ENCODE measurements around the gene EPHB1. TPM values are rescaled to one million over a fixed set of nuclear protein-coding genes. Genes with fewer than 3 reads are reported as not detected.

Gene EPHB1
- total RNA-seq, 1 experiment from 2014 or later, result 7.0 TPM

DNA sequence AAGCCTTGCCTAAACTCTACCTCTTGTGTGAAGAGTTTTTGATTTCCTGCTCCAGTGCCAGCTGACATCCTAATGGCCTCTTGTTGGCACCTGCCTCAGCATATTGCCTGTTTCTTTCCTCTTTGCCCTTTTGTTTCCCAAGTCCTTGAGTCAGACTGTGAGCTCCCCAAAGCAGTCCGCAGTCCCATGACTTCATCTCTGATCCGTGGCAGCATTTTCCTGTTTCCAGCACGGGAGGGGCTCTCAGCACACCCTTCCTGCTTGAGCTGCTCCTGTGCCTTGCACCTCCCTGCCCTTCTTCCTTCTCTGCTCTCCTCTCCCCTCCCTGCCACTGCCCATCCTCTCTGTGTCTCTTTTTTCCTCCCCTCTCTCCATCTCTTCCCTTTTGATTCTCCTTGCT is 179.6 kb downstream of the EPHB1 start:
- DNase-seq (ENCODE audit: low spot score), result no peak
- CTCF ChIA-PET, result no interaction called here
- POLR2A ChIA-PET, result no interaction called here
- Mint-ChIP-seq H3K4me1 (no peaks in the 10 kb centered on the region), H3K4me3 (no peak overlapping the region), H3K27ac (no peak overlapping the region), H3K27me3 (ENCODE audit: low read depth) (peaks cover 3% of the 10 kb centered on the region), H3K9me3 (no peaks in the 10 kb centered on the region), H3K36me3 (no peaks in the 10 kb centered on the region)
- TF ChIP-seq FOXP1 (CRISPR knock-in tag; IDR thresholded peaks at IDR 0.05; ENCODE audit: borderline replicate concordance) (no peak), TEAD1 (CRISPR knock-in tag; IDR thresholded peaks at IDR 0.05) (no peak), IRF2 (CRISPR knock-in tag; IDR thresholded peaks at IDR 0.05; ENCODE audit: borderline replicate concordance, low read depth) (no peak), JUN (CRISPR knock-in tag; IDR thresholded peaks at IDR 0.05) (no peak), CDX4 (CRISPR knock-in tag; IDR thresholded peaks at IDR 0.05; ENCODE audit: borderline replicate concordance) (no peak), GABPB1 (CRISPR knock-in tag; IDR thresholded peaks at IDR 0.05) (no peak), ZNF671 (CRISPR knock-in tag; IDR thresholded peaks at IDR 0.05) (no peak), NR1H2 (CRISPR knock-in tag; IDR thresholded peaks at IDR 0.05) (no peak), ZNF219 (CRISPR knock-in tag; IDR thresholded peaks at IDR 0.05; ENCODE audit: borderline replicate concordance) (no peak), ZNF423 (CRISPR knock-in tag; IDR thresholded peaks at IDR 0.05) (no peak), PRDM15 (CRISPR knock-in tag; IDR thresholded peaks at IDR 0.05) (no peak)
- TF ChIP-seq, protein P1, sequence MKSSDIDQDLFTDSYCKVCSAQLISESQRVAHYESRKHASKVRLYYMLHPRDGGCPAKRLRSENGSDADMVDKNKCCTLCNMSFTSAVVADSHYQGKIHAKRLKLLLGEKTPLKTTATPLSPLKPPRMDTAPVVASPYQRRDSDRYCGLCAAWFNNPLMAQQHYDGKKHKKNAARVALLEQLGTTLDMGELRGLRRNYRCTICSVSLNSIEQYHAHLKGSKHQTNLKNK (CRISPR knock-in tag; IDR thresholded peaks at IDR 0.05), result no peak
- TF ChIP-seq, protein P2, sequence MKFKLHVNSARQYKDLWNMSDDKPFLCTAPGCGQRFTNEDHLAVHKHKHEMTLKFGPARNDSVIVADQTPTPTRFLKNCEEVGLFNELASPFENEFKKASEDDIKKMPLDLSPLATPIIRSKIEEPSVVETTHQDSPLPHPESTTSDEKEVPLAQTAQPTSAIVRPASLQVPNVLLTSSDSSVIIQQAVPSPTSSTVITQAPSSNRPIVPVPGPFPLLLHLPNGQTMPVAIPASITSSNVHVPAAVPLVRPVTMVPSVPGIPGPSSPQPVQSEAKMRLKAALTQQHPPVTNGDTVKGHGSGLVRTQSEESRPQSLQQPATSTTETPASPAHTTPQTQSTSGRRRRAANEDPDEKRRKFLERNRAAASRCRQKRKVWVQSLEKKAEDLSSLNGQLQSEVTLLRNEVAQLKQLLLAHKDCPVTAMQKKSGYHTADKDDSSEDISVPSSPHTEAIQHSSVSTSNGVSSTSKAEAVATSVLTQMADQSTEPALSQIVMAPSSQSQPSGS (CRISPR knock-in tag; IDR thresholded peaks at IDR 0.05; ENCODE audit: borderline replicate concordance, low read depth), result no peak
- no peak for ATAC-seq

DNA sequence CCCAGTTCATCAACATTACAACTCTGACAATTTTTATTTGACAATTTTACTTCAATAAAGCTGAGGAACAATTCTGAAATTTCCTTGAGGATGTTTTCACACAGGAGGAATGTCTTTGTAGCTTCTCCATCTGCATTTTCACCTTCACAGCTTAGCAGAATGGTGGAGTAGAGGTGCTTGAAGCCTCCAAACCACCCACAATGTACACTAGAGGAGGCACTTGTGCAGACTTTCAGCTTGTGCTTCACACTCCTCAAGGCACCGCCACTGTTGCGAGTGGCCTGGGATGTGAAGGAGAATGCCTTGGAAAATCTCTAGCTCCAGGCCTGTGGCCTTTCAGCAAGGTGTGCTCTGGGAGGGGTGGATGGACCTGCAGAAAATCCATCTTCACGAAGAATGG is 181.9 kb downstream of the EPHB1 start:
- H3K4me1 Mint-ChIP-seq, result no peaks in the 10 kb centered on the region
- DNase-seq (ENCODE audit: low spot score) (no peak), ATAC-seq (no peak)
- no peak overlapping the region for H3K4me3 Mint-ChIP-seq
- peaks cover 3% of the 10 kb centered on the region for H3K27me3 Mint-ChIP-seq (ENCODE audit: low read depth)
- no peaks in the 10 kb centered on the region for H3K36me3 Mint-ChIP-seq
- POLR2A ChIA-PET, result interaction anchor here (1.0 kb wide), 1 partner anchor 15 kb away, joined by 3 read pairs; no protein-coding TSS in a partner anchor
- CTCF ChIA-PET, result interaction anchor here (0.9 to 1.9 kb wide), 6 partner anchors 39 to 479 kb away, joined by 3 to 10 read pairs (median 4); partner anchors contain the start of gene EPHB1
- H3K27ac Mint-ChIP-seq, result no peak overlapping the region
- H3K9me3 Mint-ChIP-seq, result no peaks in the 10 kb centered on the region
- TF ChIP-seq GTF2I (CRISPR knock-in tag; conservative IDR thresholded peaks at IDR 0.05), result no peak
- no peak for TF ChIP-seq E2F4 (CRISPR knock-in tag; IDR thresholded peaks at IDR 0.05; ENCODE audit: borderline replicate concordance, low read depth)
- TF ChIP-seq, protein P3, sequence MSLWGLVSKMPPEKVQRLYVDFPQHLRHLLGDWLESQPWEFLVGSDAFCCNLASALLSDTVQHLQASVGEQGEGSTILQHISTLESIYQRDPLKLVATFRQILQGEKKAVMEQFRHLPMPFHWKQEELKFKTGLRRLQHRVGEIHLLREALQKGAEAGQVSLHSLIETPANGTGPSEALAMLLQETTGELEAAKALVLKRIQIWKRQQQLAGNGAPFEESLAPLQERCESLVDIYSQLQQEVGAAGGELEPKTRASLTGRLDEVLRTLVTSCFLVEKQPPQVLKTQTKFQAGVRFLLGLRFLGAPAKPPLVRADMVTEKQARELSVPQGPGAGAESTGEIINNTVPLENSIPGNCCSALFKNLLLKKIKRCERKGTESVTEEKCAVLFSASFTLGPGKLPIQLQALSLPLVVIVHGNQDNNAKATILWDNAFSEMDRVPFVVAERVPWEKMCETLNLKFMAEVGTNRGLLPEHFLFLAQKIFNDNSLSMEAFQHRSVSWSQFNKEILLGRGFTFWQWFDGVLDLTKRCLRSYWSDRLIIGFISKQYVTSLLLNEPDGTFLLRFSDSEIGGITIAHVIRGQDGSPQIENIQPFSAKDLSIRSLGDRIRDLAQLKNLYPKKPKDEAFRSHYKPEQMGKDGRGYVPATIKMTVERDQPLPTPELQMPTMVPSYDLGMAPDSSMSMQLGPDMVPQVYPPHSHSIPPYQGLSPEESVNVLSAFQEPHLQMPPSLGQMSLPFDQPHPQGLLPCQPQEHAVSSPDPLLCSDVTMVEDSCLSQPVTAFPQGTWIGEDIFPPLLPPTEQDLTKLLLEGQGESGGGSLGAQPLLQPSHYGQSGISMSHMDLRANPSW (CRISPR knock-in tag; conservative IDR thresholded peaks at IDR 0.05; ENCODE audit: low read depth), result no peak
- no peak for TF ChIP-seq ARID4B (CRISPR knock-in tag; IDR thresholded peaks at IDR 0.05; ENCODE audit: borderline replicate concordance)
